Cardiac septum (tissue), 1 donor: ENCODE data around the gene PPIL6. TPM values are rescaled to one million over a fixed set of nuclear protein-coding genes. Genes with fewer than 3 reads are reported as not detected.
"Not testable (repeated sequence)": the region's sequence is repeated elsewhere in the genome, so short reads cannot be mapped to it uniquely, and the experiment has no call there.

ENCODE experiments used
- DNase-seq: peaks from one replicate; pipeline ENCODE4 v3.0.0-alpha.2; 2020; ENCODE audit warnings: low spot score
- intact Hi-C: fragments of 100-400 bp; cut with DNase I; formaldehyde crosslinking; loops from one replicate; pipeline ENCODE4 v1.14.0; 2022
- total RNA-seq: library from RNA; stranded (reverse); fragmentation: NEBNext Ultra II Directional; extraction: Animal tissue kit (Norgen Biotek cat#: 25700); gene quantifications from one replicate; pipeline ENCODE4 v1.2.1, GENCODE V29; 2021
- donor health status: DM: no; HTN: no; CAD: no.

The PPIL6 gene
- total RNA-seq, 1 donor from 2014 or later, result 1.2 TPM

DNA sequence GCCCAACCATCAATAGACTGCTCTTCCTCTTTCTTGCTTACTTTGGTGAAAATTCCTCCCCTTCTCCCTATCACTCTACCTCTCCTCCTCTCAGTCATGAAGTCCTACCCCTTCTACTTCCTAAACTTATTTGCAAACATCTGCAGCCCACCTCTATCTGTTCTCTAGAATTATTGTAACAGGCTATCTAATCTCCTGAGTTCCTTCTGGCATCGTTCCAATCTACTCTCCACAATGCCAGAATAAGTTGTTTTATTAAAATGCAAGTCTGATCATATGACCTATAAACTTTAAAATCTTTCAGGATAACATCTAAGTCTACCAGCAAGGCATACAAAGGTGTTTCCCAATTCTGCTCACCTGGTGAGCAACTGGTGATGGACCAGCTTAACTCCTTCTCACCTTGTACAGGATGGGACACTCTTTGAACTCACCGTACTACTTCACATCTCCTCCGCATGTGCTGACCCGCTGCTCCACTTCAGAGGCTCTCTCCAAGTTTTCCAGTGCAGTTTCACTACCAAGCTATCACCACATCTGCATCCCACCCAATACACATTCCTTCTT, 66.0 kb downstream of the PPIL6 start:
- DNase-seq, result no peak
- intact Hi-C loops, result no loop called here

DNA sequence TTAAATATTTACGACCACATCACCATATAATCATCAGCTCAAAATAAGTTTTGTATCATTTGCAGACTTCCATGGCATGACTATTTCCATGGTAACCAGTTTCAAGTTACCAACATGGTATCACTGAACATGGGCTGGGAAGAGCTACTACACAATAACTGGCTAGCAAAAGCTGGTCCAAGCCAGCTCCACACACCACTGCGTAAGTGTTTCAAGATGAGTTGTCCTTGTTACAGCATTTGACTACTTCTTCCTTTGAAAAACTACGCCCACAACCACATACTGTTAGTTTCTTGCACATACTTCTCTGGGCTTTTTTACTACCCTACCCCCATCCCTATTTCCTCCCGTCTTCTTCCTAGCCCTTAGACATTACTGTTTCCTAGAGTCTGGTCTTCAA, 66.7 kb downstream of the PPIL6 start:
- intact Hi-C loops, result no loop called here
- no peak for DNase-seq

DNA sequence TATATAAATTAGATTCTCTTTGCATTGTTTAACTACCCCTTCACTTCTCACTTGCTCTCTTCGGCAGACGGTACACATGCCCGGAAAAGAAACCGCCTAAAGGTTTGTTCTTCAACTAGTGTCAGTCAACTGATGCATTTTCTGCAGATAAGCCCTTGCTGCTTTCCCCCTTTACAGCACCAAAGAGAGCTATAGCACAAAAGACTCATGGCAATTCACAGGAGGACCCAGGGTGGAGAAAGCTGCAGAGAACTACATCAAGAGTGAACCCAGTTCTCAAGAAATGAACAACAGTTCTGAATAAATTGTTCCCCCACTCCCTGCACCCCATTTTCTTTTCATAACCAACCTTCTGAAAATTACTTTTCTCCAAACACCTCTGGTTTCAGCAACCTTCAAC, 67.1 kb downstream of the PPIL6 start:
- DNase-seq, result no peak
- intact Hi-C loops, result no loop called here

DNA sequence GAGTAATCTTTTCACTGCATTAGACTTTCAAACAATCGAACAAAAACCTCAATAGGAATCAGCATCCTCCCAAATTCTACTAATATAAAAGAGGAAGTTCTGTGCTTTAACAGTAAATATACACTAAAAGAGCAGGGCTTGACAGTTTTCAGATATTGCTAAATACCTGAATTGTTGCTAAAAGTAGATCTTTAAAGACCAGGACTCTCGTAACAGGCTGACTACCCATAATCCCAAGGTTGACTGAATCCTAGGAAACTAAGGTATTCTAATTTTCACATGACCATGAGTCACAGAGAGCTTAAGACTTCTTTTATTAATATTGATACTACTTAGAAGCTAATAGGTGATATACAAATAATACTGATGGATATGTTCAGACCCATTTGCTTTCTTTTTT, 68.3 kb downstream of the PPIL6 start:
- intact Hi-C loops, result no loop called here
- DNase-seq, result no peak

DNA sequence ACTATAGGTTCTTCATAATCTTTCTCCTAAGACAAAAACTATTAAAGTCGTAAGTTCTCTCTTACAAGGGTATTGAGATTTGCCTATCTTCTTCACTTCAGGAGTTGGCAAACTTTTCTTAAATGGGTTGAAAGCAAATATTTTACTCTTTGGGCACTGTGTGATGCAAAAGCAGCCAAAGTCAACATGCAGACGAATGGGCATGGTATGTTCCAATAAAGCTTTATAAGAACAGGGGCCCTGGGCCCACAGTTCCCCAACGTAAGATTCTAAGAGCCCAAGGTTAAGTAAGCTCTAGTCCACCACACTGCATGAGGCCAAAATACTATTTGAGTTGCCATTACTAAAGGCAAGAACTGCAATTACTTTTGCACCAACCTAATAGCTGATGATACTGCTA, 69.6 kb downstream of the PPIL6 start:
- DNase-seq, result no peak
- intact Hi-C loops, result no loop called here

DNA sequence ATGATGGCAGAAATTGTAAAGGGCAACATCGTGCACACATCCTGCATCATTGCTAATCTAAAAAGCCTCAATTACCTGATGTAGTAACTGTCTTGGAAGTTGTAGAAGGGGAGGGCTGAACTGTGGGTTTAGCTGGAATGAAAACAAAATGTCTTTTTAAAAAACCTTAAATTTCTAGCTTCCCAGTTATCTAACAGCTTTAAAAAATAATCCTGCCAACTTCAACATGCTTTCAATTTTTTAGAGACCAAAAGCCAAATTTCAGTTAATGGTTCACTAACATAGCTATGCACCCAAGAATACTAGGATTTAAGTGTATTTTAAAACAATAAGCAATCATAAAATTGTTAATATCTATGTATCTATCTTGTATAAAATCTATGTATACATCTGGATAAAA, 70.1 kb downstream of the PPIL6 start:
- no peak for DNase-seq
- intact Hi-C loops, result no loop called here

DNA sequence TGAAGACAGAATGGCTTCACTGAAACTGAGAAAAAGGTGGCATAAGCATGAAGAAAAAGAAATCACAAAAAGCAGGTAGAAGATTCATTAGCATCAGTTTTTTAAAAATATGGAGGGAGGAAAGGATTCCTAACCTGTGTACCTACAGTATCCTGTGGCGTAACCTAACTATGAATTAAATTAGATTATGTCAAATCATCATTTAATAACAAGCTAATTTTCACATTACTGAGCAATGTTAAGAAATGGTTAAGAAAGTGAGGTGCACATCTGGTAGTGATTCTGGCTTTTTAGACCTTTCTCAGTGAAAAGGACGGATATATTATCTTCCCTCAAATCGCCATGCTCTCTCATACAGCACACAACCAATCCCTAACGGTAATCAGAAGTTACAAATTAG, 70.7 kb downstream of the PPIL6 start:
- intact Hi-C loops, result no loop called here
- no peak for DNase-seq

DNA sequence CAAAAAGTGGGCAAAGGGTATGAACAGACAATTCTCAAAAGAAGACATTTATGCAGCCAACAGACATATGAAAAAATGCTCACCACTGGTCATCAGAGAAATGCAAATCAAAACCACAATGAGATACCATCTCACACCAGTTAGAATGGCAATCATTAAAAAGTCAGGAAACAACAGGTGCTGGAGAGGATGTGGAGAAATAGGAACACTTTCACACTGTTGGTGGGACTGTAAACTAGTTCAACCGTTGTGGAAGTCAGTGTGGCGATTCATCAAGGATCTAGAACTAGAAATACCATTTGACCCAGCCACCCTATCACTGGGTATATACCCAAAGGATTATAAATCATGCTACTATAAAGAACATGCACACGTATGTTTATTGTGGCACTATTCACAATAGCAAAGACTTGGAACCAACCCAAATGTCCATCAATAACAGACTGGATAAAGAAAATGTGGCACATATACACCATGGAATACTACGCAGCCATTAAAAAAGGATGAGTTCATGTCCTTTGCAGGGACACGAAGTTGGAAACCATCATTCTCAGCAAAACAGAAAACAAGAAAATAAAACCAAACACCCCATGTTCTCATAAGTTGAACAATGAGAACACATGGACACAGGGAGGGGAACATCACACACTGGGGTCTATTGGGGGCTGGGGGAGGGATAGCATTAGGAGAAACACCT, 75.9 kb downstream of the PPIL6 start:
- DNase-seq, intact Hi-C loops: not testable (repeated sequence)

DNA sequence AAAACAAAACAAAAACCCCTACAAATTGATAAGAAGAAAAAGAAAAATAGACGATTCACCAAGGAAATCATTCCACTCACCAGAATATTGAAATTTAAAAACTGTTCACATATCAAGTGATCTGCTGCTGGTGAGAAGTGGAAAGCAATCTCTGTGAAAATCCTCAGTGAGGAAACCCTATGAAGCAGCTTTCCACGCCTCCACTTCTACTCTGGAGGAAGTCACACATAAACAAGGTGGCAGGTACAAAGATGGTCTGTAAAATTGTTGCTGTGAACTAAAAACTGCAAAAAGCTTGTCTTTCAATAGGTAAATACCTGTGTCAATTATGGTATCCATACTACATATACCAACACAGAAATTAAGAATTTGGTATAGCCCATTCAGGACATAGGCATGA, 76.7 kb downstream of the PPIL6 start:
- no peak for DNase-seq
- intact Hi-C loops, result no loop called here

DNA sequence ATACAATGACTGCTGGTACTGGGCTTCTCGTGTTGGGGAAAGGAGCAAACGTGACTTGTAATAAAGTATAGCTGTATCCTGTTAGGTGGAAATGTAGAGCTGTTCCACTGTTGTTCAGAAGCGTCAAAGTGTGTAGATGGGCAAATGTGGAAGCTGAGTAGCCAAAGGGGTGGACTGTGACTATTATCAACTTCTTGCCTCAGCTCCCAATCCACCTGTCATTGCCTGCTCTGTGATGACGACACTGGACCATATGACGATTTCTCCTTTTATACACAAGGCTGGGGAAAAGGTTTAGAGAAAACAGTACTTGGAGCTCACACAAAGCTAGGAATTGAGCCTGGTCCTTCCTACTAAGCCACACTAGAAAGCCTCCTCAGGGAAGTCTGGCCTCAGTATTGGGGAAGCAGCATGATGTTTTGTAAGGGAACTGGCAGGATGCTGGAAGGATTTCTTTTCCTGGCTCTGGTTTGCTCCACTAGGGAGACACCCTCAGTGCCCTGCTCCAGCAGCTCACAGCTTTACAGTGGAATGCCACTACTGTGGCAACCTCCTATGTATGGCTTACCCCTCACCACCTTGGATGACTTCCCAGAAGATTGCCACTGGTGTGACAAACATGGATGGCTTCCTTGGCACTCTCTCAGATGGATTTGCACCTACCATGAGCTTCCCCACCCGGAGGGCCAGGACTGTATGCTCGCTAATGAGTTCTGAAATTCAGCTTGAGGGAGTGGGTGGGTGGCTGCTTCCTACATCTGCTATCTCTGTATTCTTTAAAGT, 78.1 kb downstream of the PPIL6 start:
- intact Hi-C loops, result no loop called here
- DNase-seq, result no peak

DNA sequence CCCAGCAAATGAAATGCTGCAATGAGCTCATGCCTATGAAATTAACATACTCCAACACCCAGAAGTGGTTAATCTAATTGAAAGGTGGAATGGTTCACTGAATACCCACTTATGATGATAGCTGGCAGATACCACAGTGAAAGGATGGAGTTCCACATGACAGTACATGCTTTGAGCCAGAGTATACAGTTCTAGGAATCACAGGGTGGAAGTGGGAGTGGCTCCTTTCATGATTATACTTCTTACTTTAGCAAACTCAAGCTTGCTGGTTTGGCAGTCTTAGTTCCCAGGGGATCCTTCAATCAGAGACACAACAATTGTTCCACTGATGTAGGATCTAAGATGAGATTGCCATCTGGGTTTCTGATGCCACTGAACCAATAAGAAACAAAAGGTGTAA, 79.6 kb downstream of the PPIL6 start:
- no peak for DNase-seq
- intact Hi-C loops, result no loop called here

DNA sequence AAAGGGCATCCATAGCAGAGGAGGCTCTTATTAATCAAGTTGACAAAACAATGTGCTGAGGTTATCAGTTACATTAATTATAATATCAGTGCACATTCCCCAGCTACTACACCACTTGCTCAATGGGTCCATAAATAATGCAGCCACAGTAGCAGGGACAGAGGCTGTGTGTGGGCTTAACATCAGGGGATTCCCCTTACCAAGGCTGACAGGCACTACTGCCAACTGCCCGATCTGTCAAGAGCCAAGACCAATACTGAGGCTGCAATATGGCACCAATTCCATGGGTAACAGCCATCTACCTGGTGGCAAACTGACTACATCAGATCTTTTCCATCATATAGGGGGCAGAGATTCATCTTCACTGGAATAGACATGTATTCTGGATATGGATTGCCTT, 80.1 kb downstream of the PPIL6 start:
- DNase-seq, result no peak
- intact Hi-C loops, result no loop called here

DNA sequence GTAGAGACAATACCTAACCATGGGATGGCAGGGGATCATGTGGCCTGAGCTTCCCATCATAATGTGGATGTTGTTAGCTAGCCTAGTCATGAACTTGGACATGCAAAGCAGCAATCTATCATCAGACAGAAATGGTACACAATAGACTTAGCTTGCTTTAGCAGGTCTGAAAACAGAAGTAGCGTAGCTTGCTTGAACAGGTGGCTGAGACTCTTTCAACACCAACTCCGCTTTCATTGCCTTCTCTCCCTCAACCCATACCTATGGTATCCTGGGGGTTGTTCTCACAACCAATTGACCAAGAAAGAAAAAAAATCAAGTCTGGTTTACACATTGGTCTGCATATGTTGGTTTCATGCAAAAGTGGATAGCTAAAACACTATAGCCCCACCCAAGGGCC, 81.2 kb downstream of the PPIL6 start:
- intact Hi-C loops, result no loop called here
- no peak for DNase-seq

DNA sequence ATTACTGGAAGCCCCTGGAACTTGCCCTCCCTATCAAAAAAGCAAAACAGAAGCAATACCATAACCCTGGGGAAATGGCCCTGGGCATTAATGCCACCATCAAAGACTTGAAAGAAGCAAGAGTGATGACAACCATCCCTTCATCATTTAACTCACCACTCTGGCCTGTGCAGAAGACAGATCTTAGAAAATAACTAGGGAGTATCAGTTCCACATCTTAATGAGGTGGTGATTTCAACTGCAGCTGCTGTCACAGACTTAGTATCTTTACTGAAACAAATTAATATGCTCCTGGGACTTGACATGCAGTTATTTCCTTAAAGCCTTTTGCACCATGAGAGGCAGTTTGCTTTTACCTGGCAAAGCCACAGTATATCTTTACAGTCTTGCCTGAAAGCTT, 82.2 kb downstream of the PPIL6 start:
- no peak for DNase-seq
- intact Hi-C loops, result no loop called here

DNA sequence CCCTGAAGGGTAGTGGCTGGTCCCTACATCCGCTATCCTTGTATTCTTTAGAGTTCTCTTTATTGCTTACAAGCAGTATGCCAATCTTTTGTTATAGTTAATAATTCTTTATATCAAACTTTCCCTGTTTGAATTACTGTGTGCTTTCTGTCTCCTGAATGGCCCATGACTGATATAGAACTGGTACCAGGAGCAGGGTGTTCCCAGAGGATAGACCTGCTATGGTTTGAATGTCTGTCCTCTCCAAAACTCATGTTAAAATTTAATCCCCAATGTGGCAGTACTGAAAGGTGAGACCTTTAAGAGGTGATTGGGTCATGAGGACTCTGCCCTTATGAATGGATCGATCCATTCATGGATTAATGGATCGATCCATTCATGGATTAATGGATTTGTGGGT, 84.2 kb downstream of the PPIL6 start:
- DNase-seq, result no peak
- intact Hi-C loops, result no loop called here

DNA sequence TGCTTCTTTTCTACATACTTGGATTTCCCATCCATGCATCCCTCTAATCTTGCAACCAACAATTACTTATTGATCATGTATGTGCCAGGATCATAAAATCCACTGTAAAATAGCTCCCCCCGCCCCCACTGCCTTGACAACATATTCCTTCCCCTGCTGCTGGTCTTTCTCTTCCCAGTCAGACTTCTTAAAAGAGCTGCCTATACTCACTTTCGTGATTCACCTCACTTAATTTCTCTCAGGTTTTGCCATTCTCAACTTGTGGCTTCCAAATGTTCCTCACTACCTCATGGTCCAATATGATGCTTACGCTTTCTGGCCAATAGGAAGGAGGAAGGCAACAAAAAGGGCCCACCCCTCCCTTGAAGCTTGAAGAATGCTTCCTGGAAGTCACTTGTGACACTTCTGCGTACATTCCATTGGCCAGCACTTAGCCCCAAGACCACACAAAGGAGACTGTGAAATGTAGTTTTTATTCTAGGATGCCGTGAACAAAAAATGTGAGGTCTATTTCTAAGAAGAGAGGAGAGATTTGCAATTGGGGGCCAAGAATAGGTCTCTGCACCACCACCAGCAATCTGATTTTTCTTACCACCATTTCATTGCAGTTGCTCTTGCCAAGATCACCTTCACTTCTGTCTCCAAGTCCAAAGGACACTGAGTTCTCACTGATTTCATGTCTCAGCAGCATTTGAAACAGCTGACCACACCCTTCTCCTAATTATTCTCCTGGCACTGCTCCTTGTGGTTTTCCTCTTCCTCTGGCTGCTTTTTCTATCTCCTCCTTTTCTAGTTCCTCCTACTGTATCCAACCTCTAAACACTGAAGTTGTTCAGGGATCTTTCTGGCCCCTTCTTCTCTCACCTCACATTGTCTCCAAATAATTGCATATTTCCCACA, 88.9 kb downstream of the PPIL6 start:
- no peak for DNase-seq
- intact Hi-C loops, result no loop called here

DNA sequence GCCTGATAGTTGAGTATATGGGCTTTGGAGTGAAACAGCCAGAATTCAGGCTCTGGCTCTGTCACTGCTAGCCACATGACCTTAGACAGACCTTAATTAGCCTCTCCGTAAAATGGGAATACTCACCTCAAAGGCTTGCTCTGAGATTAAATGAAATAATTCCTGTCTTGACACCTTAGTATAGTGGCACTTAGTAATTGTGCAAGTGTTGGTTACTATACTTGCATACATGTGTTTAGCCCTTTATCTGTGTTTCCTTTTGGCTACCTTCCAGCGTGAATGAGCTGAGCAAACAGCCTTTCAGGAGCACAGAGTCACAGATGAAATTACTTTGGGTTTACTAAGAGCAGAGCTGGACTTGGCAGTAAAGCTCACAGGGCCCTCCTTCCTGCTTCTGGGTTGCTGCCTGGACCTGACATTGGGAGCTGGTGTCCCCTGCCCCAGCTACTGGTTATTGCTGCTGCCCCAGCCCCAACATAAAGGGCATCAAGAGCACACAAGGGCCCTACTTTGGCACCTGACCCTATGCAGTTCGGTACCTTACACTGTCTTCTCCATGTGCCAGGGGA, 90.9 kb downstream of the PPIL6 start:
- no peak for DNase-seq
- intact Hi-C loops, result no loop called here

DNA sequence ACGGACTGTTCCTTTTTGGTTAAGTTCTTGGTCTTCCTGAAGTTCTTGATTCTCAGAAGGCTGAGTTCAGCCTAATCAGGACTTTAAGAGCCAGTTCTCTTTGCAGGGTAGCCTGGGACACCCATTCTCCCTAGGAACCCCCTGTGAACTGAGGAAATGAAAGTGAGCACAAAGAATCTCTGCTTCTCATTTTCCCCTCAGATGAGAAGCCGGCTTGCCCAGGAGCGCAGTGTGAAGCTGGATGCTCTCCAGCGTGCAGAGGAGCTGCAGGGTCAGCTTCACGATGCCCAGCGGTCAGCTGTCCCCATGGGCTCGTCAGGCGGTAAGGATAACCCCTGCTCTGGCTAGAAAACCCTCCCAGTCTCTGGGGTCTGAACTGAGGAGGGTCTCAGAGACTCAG, 92.2 kb downstream of the PPIL6 start:
- intact Hi-C loops, result no loop called here
- DNase-seq, result no peak

DNA sequence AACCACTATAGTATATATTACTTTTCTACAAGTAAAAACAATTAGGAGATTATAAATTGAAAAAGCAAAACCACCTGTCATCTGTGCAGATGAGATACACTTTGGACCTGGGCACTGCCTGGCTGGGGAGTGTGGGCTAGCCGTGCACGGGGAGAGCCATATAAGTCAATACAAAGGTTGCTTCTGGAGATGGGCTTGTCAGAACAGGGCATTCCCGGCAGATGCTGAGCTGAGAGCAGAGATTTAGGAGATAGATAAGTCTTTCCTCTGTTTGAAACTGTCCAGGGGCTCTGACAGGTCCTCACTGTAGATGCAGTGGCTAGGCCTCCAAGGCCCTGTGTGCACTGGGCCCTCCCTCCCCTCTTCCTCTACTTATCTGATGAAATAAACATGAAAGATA, 92.6 kb downstream of the PPIL6 start:
- intact Hi-C loops, result no loop called here
- no peak for DNase-seq

DNA sequence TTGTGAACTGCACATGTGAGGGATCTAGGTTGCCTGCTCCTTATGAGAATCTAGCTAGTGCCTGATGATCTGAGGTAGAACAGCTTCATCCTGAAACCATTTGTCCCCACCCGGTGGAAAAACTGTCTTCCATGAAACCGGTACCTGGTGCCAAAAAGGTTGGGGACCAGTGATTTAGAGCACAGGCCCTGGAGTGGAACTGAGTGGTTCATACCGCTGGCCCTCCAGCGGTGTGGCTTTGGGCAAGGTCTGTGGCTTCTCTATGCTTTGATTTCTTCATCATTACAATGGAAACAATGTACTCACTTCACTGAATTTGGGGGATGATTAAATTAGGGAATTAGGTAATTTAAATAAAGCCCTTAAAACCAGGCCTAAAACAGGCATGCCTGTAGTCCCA, 94.4 kb downstream of the PPIL6 start:
- no peak for DNase-seq
- intact Hi-C loops, result no loop called here
